ENCODE measurements around the gene NRXN2. TPM values are rescaled to one million over a fixed set of nuclear protein-coding genes. Genes with fewer than 3 reads are reported as not detected.

The NRXN2 gene
- total and polyA plus RNA-seq, 2 donors (not counting 3 experiments of a cell fraction or from before 2014, with no cell fraction given): not detected

- H3K27me3 ChIP-seq (ENCODE audit: control insufficient read depth in 2 of 2, insufficient read depth in 2 of 2, low read length in 2 of 2): no peaks in the 10 kb centered on the region
- H3K4me2 ChIP-seq (ENCODE audit: insufficient read depth, low read length): no peak overlapping the region
- POLR2A ChIA-PET: no interaction called here
- dilution Hi-C loops (cut with MboI; ENCODE audit: extremely low pct_ligation_motif_present, low sequenced_read_pairs): no loop called here
- H3K79me2 ChIP-seq (ENCODE audit: control insufficient read depth, insufficient read depth, low read length): no peaks in the 10 kb centered on the region
- no peaks in the 10 kb centered on the region for H3K36me3 ChIP-seq (ENCODE audit: control insufficient read depth in 2 of 2, extremely low read depth in 1 of 2, insufficient read depth in 2 of 2, low read length in 2 of 2)
- no peaks in the 10 kb centered on the region for H3K4me1 ChIP-seq (ENCODE audit: control insufficient read depth, extremely low read depth, insufficient read depth, low read length)
- no peak overlapping the region for H3K9ac ChIP-seq (replicated peaks; ENCODE audit: extremely low read depth, insufficient read depth, low read length)
- peak; percentile 40 for FAIRE-seq
- no peak overlapping the region for H3K27ac ChIP-seq (ENCODE audit: insufficient read depth, low read depth, low read length)
- CTCF ChIA-PET: no interaction called here
- TF ChIP-seq POLR2A (IDR thresholded peaks at IDR 0.05; ENCODE audit: low read depth, low read length): no peak
- no peak for TF ChIP-seq EZH2 (IDR thresholded peaks at IDR 0.05; ENCODE audit: borderline replicate concordance, low read depth, low read length, severe bottlenecking)
- TF ChIP-seq POLR2AphosphoS5 (IDR thresholded peaks at IDR 0.05; ENCODE audit: insufficient read depth, low read depth, low read length): no peak
- TF ChIP-seq GATA2 (IDR thresholded peaks at IDR 0.05; ENCODE audit: insufficient read depth, insufficient read length, low read depth, low read length): no peak
- TF ChIP-seq CTCF (IDR thresholded peaks at IDR 0.05; ENCODE audit: extremely low read depth in 1 of 2, insufficient read depth in 1 of 2, low read depth in 1 of 2, low read length in 2 of 2): no peak
- no peak for TF ChIP-seq FOS (IDR thresholded peaks at IDR 0.05; ENCODE audit: borderline replicate concordance, insufficient read depth, low read length)
- no peak for TF ChIP-seq MYC (IDR thresholded peaks at IDR 0.05; ENCODE audit: low read depth, low read length)
- no peak for TF ChIP-seq JUN (IDR thresholded peaks at IDR 0.05; ENCODE audit: borderline replicate concordance, insufficient read depth, insufficient read length, low read depth)
- no peak for TF ChIP-seq MAX (IDR thresholded peaks at IDR 0.05; ENCODE audit: insufficient read depth, insufficient read length)
- peak overlapping the region; percentile 19 for H2AFZ ChIP-seq (ENCODE audit: low read depth, low read length)
- no peaks in the 10 kb centered on the region for H3K9me3 ChIP-seq (replicated peaks; ENCODE audit: control insufficient read depth, insufficient read depth, low read length)
- BruUV-seq (replicated peaks): no TSS peak
- intact Hi-C loops (cut with micrococcal nuclease): no loop called here
- H4K20me1 ChIP-seq (replicated peaks; ENCODE audit: control insufficient read depth, extremely low read depth, insufficient read depth, low read length): no peaks in the 10 kb centered on the region
- no peak overlapping the region for H3K4me3 ChIP-seq (replicated peaks in 1 of 3; ENCODE audit: insufficient read depth in 1 of 3, low read depth in 1 of 3, low read length in 3 of 3)
- peak; percentile 10 for DNase-seq (ENCODE audit: low read depth, low spot score)
- no peaks in the 10 kb centered on the region for H3K9me1 ChIP-seq (replicated peaks; ENCODE audit: control insufficient read depth, extremely low read depth, insufficient read depth, low read length)
These were observed 103.1 kb downstream of the NRXN2 start for GRCh38 chr11:64619811-64620380.

Measured in endothelial cell of umbilical vein (primary cell).